RWPE1 (cell line): ENCODE results near the gene ZNF865.

Source experiments
- CTCF ChIA-PET: fragments of 350-600 bp; sonication (Branson Sonifier 250); formaldehyde crosslinking; extraction: SDS; loops from one replicate; lab custom pipeline; 2021; lab: Yijun Ruan, JAX
- POLR2A ChIA-PET: fragments of 400-600 bp; formaldehyde crosslinking; extraction: SDS; loops from one replicate; lab custom pipeline; 2020; ENCODE audit warnings: antibody characterized with exemption; ENCODE audit not compliant: low non-redundant PET; lab: Yijun Ruan, JAX
- DNase-seq: peaks from one replicate; pipeline ENCODE4 v3.0.0; 2012; ENCODE audit warnings: low spot score
- H3K27ac ChIP-seq: fragments of 450-650 bp; 2 replicates; pipeline ENCODE4 v1.5.1; 2017
- TF ChIP-seq, protein P1 (sequence below): fragments of 450-650 bp; conservative IDR thresholded peaks from 2 replicates; pipeline ENCODE4 v1.5.1; 2017; ENCODE audit warnings: low read depth, mild to moderate bottlenecking

Gene ZNF865

DNA sequence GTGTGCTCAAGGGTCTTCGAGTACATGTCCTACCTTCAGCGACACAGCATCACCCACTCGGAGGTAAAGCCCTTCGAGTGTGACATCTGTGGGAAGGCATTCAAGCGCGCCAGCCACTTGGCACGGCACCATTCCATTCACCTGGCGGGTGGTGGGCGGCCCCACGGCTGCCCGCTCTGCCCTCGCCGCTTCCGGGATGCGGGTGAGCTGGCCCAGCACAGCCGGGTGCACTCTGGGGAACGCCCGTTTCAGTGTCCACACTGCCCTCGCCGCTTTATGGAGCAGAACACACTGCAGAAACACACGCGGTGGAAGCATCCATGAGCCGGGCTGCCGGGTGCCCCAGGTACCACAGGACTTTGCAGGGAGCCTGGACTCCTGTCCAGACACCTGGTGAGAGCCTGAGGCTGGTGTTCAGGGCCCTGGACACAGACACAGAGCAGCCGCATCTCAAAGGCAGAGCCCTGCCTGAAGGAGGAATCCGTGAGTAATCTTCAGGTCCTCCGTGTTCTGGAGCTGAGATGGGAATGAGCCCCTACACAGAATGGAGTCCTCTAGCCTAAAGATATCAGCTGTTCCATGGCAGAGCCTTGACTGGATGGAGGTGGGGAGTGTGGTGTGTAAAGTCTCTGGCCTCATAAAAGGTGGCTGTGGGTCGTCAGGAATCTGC lies 39.5 kb downstream of the ZNF865 start:
- CTCF ChIA-PET: interaction anchor here (0.6 kb wide), 1 partner anchor 44 kb away, joined by 3 read pairs; no protein-coding TSS in a partner anchor
- no peak for DNase-seq
- POLR2A ChIA-PET: no interaction called here
- H3K27ac ChIP-seq: peak overlapping the region; percentile 96
- TF ChIP-seq, protein P1, sequence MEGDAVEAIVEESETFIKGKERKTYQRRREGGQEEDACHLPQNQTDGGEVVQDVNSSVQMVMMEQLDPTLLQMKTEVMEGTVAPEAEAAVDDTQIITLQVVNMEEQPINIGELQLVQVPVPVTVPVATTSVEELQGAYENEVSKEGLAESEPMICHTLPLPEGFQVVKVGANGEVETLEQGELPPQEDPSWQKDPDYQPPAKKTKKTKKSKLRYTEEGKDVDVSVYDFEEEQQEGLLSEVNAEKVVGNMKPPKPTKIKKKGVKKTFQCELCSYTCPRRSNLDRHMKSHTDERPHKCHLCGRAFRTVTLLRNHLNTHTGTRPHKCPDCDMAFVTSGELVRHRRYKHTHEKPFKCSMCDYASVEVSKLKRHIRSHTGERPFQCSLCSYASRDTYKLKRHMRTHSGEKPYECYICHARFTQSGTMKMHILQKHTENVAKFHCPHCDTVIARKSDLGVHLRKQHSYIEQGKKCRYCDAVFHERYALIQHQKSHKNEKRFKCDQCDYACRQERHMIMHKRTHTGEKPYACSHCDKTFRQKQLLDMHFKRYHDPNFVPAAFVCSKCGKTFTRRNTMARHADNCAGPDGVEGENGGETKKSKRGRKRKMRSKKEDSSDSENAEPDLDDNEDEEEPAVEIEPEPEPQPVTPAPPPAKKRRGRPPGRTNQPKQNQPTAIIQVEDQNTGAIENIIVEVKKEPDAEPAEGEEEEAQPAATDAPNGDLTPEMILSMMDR: no peak

DNA sequence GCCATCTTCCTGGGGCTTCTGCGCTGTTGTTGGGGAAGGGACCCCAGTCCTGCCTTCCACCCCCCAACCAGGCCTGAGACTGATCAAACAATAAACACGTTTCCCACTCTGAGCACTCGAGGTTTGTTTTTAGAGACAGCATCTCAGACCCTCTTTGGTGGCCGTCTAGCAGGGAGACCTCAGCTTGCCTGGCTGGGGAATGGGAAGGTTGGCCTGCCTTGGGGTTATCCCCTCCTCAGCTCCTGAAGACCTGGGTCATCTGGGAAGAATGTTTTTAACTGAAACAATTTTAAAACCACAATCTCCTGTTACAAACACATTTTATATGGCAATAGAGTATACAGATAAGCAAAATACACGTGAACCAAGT lies 40.0 kb downstream of the ZNF865 start:
- peak overlapping the region; percentile 96 for H3K27ac ChIP-seq
- POLR2A ChIA-PET: interaction anchor here (0.5 kb wide), 1 partner anchor 179 kb away, joined by 3 read pairs; no protein-coding TSS in a partner anchor
- no peak for DNase-seq
- CTCF ChIA-PET: interaction anchor here (0.6 to 0.8 kb wide), 2 partner anchors 28 to 45 kb away, joined by 3 to 4 read pairs; no protein-coding TSS in a partner anchor
- TF ChIP-seq, protein P1: no peak

DNA sequence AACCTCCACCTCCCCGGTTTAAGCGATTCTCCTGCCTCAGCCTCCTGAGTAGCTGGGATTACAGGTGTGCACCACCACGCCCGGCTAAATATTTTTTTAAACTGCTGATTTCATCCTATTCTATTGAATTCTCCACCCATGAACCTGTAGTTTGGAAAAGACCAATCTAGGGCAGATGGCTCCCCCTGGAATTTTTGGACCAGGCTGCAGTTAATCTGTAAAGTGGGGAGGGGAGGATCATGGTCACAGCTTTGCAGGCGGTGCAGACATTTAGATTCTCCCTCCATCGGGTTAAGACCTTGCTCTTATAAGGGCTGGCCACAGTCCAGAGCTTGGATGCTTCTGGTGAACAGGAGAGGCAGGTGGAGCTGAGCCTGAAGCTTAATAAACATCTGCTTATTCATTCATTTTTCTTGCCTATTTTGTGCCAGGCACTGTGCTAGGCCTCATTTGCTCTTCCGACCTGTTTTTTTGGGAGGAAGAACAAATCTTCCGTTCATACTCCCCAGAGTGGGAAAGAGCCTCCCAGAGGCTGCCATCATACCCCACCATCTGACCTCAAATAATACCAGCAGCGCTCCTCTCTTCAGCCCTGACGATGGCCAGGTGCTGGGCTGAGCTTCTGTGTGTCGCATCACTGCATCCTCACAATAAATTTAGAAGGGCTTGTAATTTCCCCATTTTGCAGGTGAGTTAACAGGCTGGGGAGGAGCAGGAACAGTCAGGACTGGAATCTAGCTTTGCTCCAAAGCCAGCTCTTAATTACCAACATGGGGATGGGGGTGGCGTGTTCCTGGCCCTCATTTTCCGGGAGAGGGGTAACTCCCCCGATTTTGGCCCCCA lies 41.7 kb downstream of the ZNF865 start:
- peak overlapping the region; percentile 96 for H3K27ac ChIP-seq
- CTCF ChIA-PET: interaction anchor here (0.6 kb wide), 1 partner anchor 16 kb away, joined by 4 read pairs; no protein-coding TSS in a partner anchor
- TF ChIP-seq, protein P1: no peak
- DNase-seq: no peak
- POLR2A ChIA-PET: no interaction called here

DNA sequence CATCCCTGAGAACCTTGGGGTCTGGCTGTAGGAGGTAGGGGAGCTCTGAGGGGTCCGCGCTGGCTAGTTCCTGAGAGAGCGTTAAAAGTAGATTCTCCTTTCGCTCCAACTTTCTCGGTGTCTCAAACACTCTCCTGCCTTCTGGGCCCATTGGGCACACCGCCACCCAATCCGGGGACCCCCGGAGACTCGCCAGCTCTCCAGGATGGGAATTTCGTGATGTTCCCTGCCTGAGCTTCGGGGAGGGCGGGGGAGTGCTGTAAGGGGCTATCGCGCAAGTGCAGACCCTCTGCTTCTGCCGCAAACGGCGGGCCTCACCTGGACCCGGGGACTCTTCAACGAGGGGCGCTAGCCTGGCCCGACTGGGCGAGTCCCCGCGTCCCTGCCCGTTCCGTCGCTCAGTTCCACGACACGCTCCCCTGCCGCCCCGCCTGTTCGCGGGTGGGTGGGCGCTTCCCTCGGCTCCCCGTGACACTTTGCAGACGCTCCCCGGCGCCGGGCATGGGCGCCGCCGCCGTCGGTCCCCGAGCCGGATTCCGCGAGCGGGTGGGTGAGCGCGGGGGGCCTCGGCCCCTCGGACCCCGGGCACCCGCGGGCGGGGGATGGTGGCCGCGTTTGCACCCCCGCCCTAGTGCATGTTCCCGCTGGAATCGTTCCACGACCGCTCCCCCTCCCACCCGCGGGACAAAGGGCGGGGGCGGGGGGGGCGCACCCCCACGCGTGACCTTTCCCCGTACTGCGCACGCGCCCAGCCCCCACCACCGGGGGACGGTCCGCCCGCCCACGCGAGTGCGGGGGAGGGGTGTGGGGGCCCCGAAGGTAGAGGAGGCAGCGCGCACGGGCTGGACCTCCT lies 42.5 kb downstream of the ZNF865 start, which contains the start of gene CCDC106:
Gene CCDC106 (plus strand): TSS at position 481 of the 853 bp plus-strand sequence. CDS start 835 bp downstream, outside the sequence.
- ChIA-PET POLR2A (no interaction called here), CTCF (interaction anchor here (0.6 kb wide), 1 partner anchor 17 kb away, joined by 4 read pairs; no protein-coding TSS in a partner anchor)
- DNase-seq: peak; percentile 67
- TF ChIP-seq, protein P1: no peak
- H3K27ac ChIP-seq: peak within 1 kb of the TSS; percentile 96

DNA sequence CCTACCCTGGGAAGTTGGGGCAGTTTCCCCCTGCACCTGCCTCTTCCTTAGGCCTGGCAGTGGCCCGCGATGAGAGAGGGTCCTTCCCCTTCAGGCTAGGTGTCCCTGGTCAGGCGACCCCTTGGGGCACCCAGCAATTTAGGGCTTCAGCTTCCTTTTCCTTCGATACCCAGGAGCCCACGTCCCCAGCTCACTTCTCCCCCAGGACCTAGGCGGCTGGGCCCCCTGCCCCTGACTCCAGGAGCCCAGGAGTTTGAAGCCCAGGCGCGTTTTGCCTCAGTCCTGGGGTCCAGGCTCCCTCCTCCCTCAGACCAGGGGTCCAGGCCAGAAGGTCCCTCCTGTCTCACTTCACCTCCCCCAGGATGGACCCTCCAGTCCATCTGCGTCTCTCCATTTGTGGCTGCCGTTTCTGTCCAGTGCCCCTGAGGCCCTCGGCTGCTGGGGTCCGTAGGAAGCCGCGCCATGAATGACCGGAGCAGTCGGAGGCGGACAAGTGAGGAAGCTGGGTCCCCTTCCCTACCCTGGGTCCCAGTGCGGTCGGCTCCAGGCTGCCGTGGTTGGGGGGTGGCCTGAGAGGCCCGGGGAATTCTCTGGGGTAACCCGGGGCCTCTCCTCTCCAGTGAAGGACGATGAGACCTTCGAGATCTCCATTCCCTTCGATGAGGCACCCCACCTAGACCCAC lies 43.3 kb downstream of the ZNF865 start:
- DNase-seq: no peak
- POLR2A ChIA-PET: no interaction called here
- TF ChIP-seq, protein P1: no peak
- peak overlapping the region; percentile 96 for H3K27ac ChIP-seq
- CTCF ChIA-PET: interaction anchor here (0.6 to 0.7 kb wide), 2 partner anchors 40 to 575 kb away, joined by 4 to 5 read pairs; no protein-coding TSS in a partner anchor
